ENCODE results near the gene RNF225.
"Not testable (repeated sequence)": the region's sequence is repeated elsewhere in the genome, so short reads cannot be mapped to it uniquely, and the experiment has no call there.

Gene RNF225

GRCh38 chr19:58387338-58388174, 7.9 kb upstream of the RNF225 start:
- DNase-seq: no peak

GRCh38 chr19:58388175-58388526, 7.3 kb upstream of the RNF225 start:
- no peak for DNase-seq

GRCh38 chr19:58392945-58393724, 2.3 kb upstream of the RNF225 start:
- no peak for DNase-seq

GRCh38 chr19:58393725-58394033, 1.8 kb upstream of the RNF225 start:
- no peak for DNase-seq

GRCh38 chr19:58394821-58395219, 636 bp upstream of the RNF225 start:
- no peak for DNase-seq

GRCh38 chr19:58395979-58396627, 647 bp downstream of the RNF225 start:
- DNase-seq: no peak

- no peak for DNase-seq
Measured at GRCh38 chr19:58396691-58397532, 1.5 kb downstream of the RNF225 start.

GRCh38 chr19:58397533-58398037, 2.1 kb downstream of the RNF225 start:
- no peak for DNase-seq

GRCh38 chr19:58398087-58398486, 2.6 kb downstream of the RNF225 start:
- no peak for DNase-seq

GRCh38 chr19:58398545-58398944, 3.1 kb downstream of the RNF225 start:
- no peak for DNase-seq

- no peak for DNase-seq
Measured at GRCh38 chr19:58399903-58400302, 4.4 kb downstream of the RNF225 start.

- DNase-seq: no peak
Measured at GRCh38 chr19:58400316-58400915, 5.0 kb downstream of the RNF225 start.

- DNase-seq: peak; percentile 99
Measured at GRCh38 chr19:58400916-58401839, 5.7 kb downstream of the RNF225 start.

GRCh38 chr19:58401840-58402421, 6.5 kb downstream of the RNF225 start:
- no peak for DNase-seq

- not testable (repeated sequence) for DNase-seq
Measured at GRCh38 chr19:58403920-58404478, 8.5 kb downstream of the RNF225 start.

- no peak for DNase-seq
Measured at GRCh38 chr19:58406818-58407657, 11.6 kb downstream of the RNF225 start.

GRCh38 chr19:58407658-58408151, 12.2 kb downstream of the RNF225 start:
- DNase-seq: no peak

- peak; percentile 94 for DNase-seq
Measured at GRCh38 chr19:58408152-58409009, 12.9 kb downstream of the RNF225 start, which contains the start of gene ZNF584. Gene ZNF584, plus strand, starts transcription at chr19:58408649. Its CDS starts 499 bp downstream, at chr19:58409148.
